Measurements from ENCODE around the gene PSPN.

PSPN gene

DNA sequence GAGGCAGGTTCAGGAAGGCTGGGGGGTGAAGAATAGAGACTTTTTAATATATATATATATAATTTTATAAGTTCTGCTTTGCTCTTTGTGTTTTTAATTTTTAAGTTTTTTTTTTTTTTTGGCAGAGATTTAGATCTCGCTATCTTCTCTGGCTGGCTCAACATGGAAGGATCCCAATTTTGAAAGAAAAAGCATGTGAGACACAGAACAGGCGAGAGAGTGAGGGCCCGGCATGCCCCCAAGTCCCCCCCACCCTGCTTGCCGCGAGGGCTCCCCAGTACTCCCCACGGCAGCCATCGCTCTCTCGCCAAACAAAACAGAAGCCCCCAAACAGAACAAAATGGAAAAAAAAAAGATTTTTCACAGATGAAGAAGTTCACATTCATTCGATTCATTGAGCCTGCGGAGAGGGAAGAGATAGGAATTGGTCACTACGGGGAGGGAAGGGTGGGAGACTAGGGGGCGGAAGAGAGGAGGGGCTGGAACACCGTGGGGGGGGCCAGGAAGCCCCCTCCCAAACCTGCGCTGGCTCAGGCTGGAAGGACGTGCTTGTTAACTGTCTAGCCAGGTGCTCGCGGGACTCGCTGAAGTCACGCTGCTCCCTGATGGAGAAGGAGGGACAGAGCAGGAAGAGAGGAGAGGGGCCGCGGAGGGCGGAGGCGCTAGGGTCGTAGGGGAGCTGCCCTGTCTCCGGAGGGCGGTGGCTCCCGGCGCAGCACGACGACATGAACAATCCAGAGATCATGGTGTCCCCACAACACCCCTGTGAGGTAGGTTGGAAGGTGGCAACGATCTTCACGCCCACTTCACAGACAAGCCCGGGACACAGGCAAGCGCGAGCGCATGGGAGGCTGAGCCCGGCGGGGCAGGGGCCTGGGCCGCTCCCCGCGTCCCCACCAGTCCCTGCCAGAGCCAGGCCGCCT lies 38.2 kb upstream of the PSPN start:
- TF ChIP-seq, protein P1, sequence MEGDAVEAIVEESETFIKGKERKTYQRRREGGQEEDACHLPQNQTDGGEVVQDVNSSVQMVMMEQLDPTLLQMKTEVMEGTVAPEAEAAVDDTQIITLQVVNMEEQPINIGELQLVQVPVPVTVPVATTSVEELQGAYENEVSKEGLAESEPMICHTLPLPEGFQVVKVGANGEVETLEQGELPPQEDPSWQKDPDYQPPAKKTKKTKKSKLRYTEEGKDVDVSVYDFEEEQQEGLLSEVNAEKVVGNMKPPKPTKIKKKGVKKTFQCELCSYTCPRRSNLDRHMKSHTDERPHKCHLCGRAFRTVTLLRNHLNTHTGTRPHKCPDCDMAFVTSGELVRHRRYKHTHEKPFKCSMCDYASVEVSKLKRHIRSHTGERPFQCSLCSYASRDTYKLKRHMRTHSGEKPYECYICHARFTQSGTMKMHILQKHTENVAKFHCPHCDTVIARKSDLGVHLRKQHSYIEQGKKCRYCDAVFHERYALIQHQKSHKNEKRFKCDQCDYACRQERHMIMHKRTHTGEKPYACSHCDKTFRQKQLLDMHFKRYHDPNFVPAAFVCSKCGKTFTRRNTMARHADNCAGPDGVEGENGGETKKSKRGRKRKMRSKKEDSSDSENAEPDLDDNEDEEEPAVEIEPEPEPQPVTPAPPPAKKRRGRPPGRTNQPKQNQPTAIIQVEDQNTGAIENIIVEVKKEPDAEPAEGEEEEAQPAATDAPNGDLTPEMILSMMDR (IDR thresholded peaks at IDR 0.05; ENCODE audit: low read depth, low read length, missing control alignments): no peak
- DNase-seq (ENCODE audit: extremely low read depth, low read depth): no peak
- H3K4me3 ChIP-seq (replicated peaks; ENCODE audit: low read depth, low read length): no peak overlapping the region

DNA sequence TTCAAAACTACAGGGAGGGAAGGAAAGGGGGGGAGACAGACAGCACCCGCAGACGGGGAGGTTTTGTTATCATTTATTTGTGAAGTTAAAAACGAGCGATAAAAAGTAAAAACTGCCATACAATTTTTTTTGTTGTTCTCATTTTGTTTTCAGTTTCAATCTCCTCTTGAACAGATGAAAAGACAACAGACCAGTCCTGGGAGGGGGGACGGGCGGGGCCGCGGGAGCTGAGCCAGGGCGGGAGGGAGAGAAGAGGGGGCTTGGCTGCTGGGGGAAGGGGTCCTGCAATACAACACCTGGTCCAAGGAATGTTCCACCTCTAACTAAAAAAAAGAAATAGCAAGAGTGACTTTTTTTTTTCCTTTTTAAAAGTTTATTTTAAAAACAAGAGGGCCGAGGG lies 37.6 kb upstream of the PSPN start:
- TF ChIP-seq, protein P1 (IDR thresholded peaks at IDR 0.05; ENCODE audit: low read depth, low read length, missing control alignments): no peak
- no peak overlapping the region for H3K4me3 ChIP-seq (replicated peaks; ENCODE audit: low read depth, low read length)
- DNase-seq (ENCODE audit: extremely low read depth, low read depth): no peak

DNA sequence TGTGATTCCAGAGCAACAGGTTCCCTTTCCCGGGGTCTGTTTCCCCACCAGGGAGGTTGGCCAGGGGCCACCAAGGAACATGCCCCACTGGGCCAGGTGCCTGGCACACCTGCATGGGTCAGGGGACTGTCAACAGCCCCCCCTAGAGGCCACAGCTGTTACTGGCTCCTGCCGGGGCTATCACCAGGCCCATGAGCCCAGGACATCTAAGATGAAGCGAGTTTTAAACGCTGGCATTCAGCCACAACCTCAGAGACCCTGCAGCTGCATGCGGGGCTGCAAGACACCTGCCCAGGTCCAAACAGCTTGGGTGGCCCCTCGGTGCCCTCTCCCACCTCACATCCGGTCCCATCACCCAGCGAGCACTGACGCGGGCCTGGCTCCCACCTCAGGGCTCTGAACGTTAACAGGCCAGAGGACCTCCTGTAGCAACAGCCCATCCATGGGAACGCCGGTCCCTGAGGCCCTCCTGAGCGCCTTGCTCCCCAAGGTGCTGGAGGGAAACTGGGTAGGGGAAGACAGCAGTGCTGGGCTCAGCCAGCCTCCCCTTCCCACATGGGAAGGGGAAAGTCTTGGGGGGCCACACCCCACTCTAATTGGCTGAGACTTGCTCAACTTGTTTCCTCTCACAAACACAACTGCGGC lies 36.8 kb upstream of the PSPN start:
- DNase-seq (ENCODE audit: extremely low read depth, low read depth): no peak
- H3K4me3 ChIP-seq (replicated peaks; ENCODE audit: low read depth, low read length): no peak overlapping the region
- TF ChIP-seq, protein P1 (IDR thresholded peaks at IDR 0.05; ENCODE audit: low read depth, low read length, missing control alignments): peak; percentile 65

DNA sequence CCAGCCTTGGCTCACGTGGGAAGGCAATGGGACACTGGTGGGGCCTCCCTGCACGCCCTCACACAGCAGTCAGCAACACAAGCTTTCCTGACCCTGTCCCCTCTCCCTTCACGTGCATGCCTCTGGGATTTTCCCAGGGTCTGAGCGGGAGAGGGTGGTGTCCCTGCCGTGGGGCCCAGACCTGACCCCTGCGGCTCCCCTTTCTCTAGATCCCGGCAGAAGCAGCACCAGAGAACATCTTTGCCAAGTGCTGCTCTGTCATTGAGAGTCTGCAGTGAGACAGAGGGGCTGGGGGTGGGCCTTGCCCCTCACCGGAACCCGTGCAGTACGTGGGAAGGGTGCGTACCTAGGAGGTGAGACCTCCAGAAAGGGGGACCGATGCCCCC lies 36.3 kb upstream of the PSPN start:
- no peak for DNase-seq (ENCODE audit: extremely low read depth, low read depth)
- TF ChIP-seq, protein P1 (IDR thresholded peaks at IDR 0.05; ENCODE audit: low read depth, low read length, missing control alignments): no peak
- no peak overlapping the region for H3K4me3 ChIP-seq (replicated peaks; ENCODE audit: low read depth, low read length)

DNA sequence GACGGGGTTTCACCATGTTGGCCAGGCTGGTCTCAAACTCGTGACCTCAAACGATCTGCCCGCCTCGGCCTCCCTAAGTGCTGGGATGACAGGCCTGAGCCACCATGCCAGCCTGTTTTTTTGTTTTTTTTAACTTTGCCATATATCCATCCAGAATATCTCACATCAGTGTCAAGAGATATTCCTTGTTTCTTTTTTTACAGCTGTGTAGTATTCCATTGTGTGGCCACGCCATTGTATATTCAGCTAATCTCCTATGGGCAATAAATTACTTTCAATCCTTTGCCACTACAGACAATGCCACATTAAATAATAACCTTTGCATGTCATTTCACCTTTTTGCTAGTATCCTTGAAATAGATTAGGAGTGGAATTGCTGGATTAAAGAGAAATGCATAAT lies 33.6 kb upstream of the PSPN start:
- TF ChIP-seq, protein P1 (IDR thresholded peaks at IDR 0.05; ENCODE audit: low read depth, low read length, missing control alignments): no peak
- no peak for DNase-seq (ENCODE audit: extremely low read depth, low read depth)
- H3K4me3 ChIP-seq (replicated peaks; ENCODE audit: low read depth, low read length): no peak overlapping the region

DNA sequence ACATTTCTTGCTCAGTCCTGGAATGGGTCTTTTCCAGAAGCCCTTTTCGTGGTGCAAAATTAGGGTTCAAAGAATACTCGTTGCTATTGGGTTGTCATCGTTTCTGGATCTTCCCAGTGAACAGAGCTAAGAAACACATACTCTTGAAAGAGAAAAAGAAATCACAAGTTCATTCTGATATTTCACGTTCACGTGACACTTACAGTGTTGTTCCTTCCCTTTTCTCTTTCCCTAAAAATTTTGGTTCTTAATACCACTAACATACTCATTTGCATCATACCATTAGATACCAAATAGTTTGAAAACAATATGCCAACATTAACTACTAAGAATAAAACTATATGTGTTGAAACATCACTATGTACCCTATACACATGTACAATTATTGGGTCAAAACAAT lies 30.7 kb upstream of the PSPN start:
- DNase-seq (ENCODE audit: extremely low read depth, low read depth): no peak
- TF ChIP-seq, protein P1 (IDR thresholded peaks at IDR 0.05; ENCODE audit: low read depth, low read length, missing control alignments): no peak
- H3K4me3 ChIP-seq (replicated peaks; ENCODE audit: low read depth, low read length): no peak overlapping the region
